Esophagus (tissue), 2 donors: ENCODE measurements around the gene AGBL1. TPM values are rescaled to one million over a fixed set of nuclear protein-coding genes. Genes with fewer than 3 reads are reported as not detected.

Experiments
- H3K27ac ChIP-seq, 2 donors: one replicate each; pipeline ENCODE4 v1.5.1; 2013; ENCODE audit warnings: low read depth in 2 of 2, mild to moderate bottlenecking in 2 of 2, inconsistent platforms in 1 of 2, low read length in 1 of 2, moderate library complexity in 1 of 2
- H3K27me3 ChIP-seq, 2 donors: one replicate each; pipeline ENCODE4 v1.6.1; 2013; ENCODE audit warnings: low read length in 2 of 2, control low read depth in 1 of 2, mild to moderate bottlenecking in 1 of 2; ENCODE audit not compliant: insufficient read depth in 2 of 2, control insufficient read depth in 1 of 2
- H3K36me3 ChIP-seq, 2 donors: one replicate each; pipeline ENCODE4 v1.6.1; 2013; ENCODE audit warnings: low read length in 1 of 2; ENCODE audit not compliant: control insufficient read depth in 2 of 2, insufficient read depth in 2 of 2
- H3K4me1 ChIP-seq, 2 donors: one replicate each; pipeline ENCODE4 v1.6.1; 2013; ENCODE audit warnings: low read length in 1 of 2; ENCODE audit not compliant: control insufficient read depth in 2 of 2, insufficient read depth in 2 of 2
- H3K4me3 ChIP-seq, 2 donors: one replicate each; pipeline ENCODE4 v1.5.1; 2013; ENCODE audit warnings: low read length in 2 of 2, mild to moderate bottlenecking in 2 of 2, low read depth in 1 of 2, moderate library complexity in 1 of 2
- H3K9me3 ChIP-seq, 2 donors: one replicate each; pipeline ENCODE4 v1.6.1; 2013; ENCODE audit warnings: mild to moderate bottlenecking in 2 of 2, low read depth in 1 of 2, low read length in 1 of 2, moderate library complexity in 1 of 2; ENCODE audit not compliant: control insufficient read depth in 2 of 2, insufficient read depth in 1 of 2
- WGBS, 2 donors: extraction: QIAGEN DNeasy Blood & Tissue Kit; methylation state at CpG; one replicate each; pipeline ENCODE4 v1.1.7; 2013; 5-methylcytosine and 5-hydroxymethylcytosine counted together
- polyA plus RNA-seq, 2 donors: library from polyadenylated mRNA; stranded (reverse); fragments of 200-250 nt; gene quantifications; one replicate each; pipeline ENCODE4 v1.2.3, GENCODE V29; 2013
- donor health status: healthy with polysubstance abuse.
- donor health status: Bipolar disorder and iron deficiency.

Gene AGBL1
- polyA plus RNA-seq, 2 donors: 0.01 TPM; not detected in 1

GRCh38 chr15:86284635-86285034 lies 205.0 kb downstream of the AGBL1 start:
- H3K36me3 ChIP-seq: no peaks in the 10 kb centered on the region
- H3K9me3 ChIP-seq: no peaks in the 10 kb centered on the region
- no peaks in the 10 kb centered on the region for H3K27me3 ChIP-seq
- no peak overlapping the region for H3K27ac ChIP-seq
- H3K4me1 ChIP-seq: no peaks in the 10 kb centered on the region
- H3K4me3 ChIP-seq: no peak overlapping the region

DNA sequence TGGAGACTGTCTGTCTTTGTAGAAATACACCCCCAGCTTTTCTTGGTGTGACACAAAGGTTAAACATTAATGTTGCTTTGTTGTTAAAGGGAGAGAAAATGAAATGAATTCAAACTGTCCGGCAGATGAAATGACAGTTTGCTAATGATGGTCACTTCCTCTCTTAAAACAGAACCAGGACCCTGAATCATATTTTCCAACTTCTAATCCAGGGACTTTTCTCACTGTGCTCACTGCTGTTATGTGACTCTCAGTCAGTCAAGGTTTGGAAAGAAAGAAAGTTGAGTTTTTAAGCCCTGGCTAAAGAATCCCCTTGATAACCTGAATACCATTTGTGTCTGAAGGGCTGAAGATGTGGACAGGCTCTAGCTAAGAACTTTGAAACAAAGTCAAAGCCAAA lies 215.8 kb downstream of the AGBL1 start:
- no peaks in the 10 kb centered on the region for H3K9me3 ChIP-seq
- no peak overlapping the region for H3K4me3 ChIP-seq
- H3K36me3 ChIP-seq: no peaks in the 10 kb centered on the region
- H3K27me3 ChIP-seq: no peaks in the 10 kb centered on the region
- 51 to 58% methylated on average over 1 of the region's 1 CpG for WGBS, 2 donors
- H3K4me1 ChIP-seq: no peaks in the 10 kb centered on the region
- H3K27ac ChIP-seq: no peak overlapping the region

GRCh38 chr15:86296769-86297168 lies 217.1 kb downstream of the AGBL1 start:
- Histone ChIP-seq H3K27me3 (no peaks in the 10 kb centered on the region), H3K4me1 (no peaks in the 10 kb centered on the region), H3K36me3 (no peaks in the 10 kb centered on the region), H3K27ac (no peak overlapping the region), H3K4me3 (no peak overlapping the region), H3K9me3 (no peaks in the 10 kb centered on the region)
- WGBS, 2 donors: 75 to 81% methylated on average over 2 of the region's 2 CpGs

DNA sequence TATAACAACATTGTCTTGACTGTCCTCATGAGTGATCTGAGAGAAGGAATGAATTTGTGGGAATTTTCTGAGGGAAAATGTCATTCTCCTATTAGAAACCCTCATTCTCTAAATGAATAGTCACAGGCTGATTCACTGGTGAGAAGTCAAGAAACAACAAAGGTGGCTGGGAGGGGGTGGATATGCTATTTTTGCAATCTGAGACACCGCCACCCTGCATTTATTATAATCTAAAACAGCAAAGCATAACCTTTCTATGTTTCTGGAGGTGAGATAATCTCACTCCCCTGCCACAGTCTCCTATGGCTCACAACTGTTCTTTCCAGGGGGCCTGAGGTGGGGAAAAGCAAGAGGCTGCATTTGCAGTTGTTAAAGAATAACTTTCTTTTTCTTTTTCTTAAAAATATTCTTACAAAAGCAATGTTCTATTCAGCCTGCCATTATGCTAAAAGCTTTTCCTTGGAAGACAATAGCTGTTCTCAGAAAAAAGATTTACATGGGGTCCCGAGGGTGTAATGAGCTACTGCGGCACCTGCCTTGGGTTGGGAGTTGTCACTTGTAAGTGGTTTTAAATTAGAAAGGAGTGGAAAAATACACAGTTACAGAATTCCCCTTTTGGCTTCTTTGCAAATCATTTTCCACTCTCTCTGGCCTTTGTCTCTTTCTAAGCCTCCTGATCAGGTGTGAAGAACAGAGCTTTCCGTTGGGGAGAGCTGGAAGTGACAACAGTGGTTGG lies 220.9 kb downstream of the AGBL1 start:
- Histone ChIP-seq H3K27me3 (no peaks in the 10 kb centered on the region), H3K9me3 (no peaks in the 10 kb centered on the region), H3K4me1 (no peaks in the 10 kb centered on the region), H3K36me3 (no peaks in the 10 kb centered on the region), H3K27ac (no peak overlapping the region), H3K4me3 (no peak overlapping the region)
- WGBS, 2 donors: 52 to 54% methylated on average over 4 of the region's 4 CpGs

DNA sequence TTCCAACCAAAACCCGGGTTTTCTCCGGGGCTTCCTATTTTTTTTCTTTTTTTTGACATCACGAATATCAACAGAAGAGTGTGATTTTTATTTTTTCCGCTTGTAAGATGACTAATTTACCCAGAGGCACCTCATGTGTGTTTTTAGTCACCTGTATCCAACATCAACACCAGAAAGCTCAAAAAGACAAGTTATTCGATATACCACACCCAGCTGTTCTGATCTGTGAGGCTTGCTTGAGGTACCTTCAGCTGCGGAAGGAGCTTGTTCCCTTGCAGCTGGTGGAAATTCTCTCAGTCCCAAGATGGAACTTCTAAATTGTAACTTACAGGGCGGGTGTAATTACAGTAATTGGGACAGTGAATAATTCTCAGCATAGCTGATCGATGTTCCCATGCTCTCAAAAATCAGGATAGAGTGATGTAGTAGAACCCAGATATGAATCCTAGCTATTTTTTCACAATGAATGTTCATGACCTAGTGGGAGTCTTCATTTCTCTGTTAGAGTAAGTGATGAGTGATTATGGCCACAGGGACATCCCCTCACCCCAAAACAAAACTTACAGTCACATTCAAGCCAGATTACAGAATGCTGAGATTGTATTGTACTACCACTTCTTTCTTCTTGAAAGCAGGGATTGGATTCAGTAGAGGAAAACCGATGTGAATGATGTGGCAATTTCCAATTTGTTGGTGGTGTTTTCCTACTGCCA lies 232.1 kb downstream of the AGBL1 start:
- Histone ChIP-seq H3K36me3 (no peaks in the 10 kb centered on the region), H3K9me3 (no peaks in the 10 kb centered on the region), H3K4me1 (no peaks in the 10 kb centered on the region), H3K4me3 (no peak overlapping the region), H3K27ac (no peak overlapping the region), H3K27me3 (no peaks in the 10 kb centered on the region)
- 68 to 75% methylated on average over 9 of the region's 9 CpGs for WGBS, 2 donors

DNA sequence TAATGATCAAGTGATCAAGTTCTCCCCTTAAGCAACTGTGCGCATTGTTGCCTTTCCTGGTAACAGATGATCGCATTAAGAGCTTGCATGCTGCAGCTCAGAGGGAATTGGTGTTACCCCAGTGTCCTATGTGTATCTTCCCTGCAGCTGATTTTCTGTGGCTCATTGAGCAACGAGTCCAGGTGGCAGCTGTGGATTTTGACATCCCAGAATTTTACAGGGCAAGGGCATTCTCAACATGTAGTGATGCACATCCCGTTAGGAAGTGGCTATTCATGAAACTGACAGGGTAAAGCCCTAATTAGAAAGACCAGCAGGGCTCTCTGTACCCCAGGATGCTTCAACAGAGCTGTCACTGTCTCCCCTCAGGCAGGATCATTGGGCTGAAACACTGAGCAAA lies 232.8 kb downstream of the AGBL1 start:
- Histone ChIP-seq H3K27me3 (no peaks in the 10 kb centered on the region), H3K9me3 (no peaks in the 10 kb centered on the region), H3K4me1 (no peaks in the 10 kb centered on the region), H3K27ac (no peak overlapping the region), H3K36me3 (no peaks in the 10 kb centered on the region), H3K4me3 (no peak overlapping the region)
- 71 to 73% methylated on average over 4 of the region's 4 CpGs for WGBS, 2 donors

GRCh38 chr15:86316216-86316615 lies 236.5 kb downstream of the AGBL1 start:
- H3K27me3 ChIP-seq: no peaks in the 10 kb centered on the region
- H3K27ac ChIP-seq: peak overlapping the region in 1 of 2 donors; percentile 31
- WGBS, 2 donors: 62 to 64% methylated on average over 8 of the region's 8 CpGs
- no peaks in the 10 kb centered on the region for H3K4me1 ChIP-seq
- H3K4me3 ChIP-seq: no peak overlapping the region
- no peaks in the 10 kb centered on the region for H3K36me3 ChIP-seq
- H3K9me3 ChIP-seq: no peaks in the 10 kb centered on the region

- 30 to 48% methylated on average over 6 of the region's 6 CpGs for WGBS, 2 donors
- Histone ChIP-seq H3K4me3 (no peak overlapping the region), H3K27me3 (no peaks in the 10 kb centered on the region), H3K4me1 (no peaks in the 10 kb centered on the region), H3K27ac (peak overlapping the region; percentile 15 to 60), H3K36me3 (no peaks in the 10 kb centered on the region), H3K9me3 (no peaks in the 10 kb centered on the region)
These were observed 237.2 kb downstream of the AGBL1 start for GRCh38 chr15:86316726-86317383.

GRCh38 chr15:86317384-86317740 lies 237.7 kb downstream of the AGBL1 start:
- H3K4me3 ChIP-seq: no peak overlapping the region
- peak overlapping the region in 1 of 2 donors; percentile 15 for H3K27ac ChIP-seq
- H3K36me3 ChIP-seq: no peaks in the 10 kb centered on the region
- H3K9me3 ChIP-seq: no peaks in the 10 kb centered on the region
- WGBS, 2 donors: 27 to 30% methylated on average over 4 of the region's 4 CpGs
- H3K4me1 ChIP-seq: no peaks in the 10 kb centered on the region
- H3K27me3 ChIP-seq: no peaks in the 10 kb centered on the region
